Midbrain (tissue), 1 donor: ENCODE measurements around the gene CYP21A2.
"Not testable (repeated sequence)": the region's sequence is repeated elsewhere in the genome, so short reads cannot be mapped to it uniquely, and the experiment has no call there.

Experiments
- DNase-seq: peaks from one replicate; lab custom pipeline; 2025; lab: John Stamatoyannopoulos, UW

CYP21A2 gene

GRCh38 chr6:32035283-32036013, 2.8 kb upstream of the CYP21A2 start:
- DNase-seq, result not testable (repeated sequence)

DNA sequence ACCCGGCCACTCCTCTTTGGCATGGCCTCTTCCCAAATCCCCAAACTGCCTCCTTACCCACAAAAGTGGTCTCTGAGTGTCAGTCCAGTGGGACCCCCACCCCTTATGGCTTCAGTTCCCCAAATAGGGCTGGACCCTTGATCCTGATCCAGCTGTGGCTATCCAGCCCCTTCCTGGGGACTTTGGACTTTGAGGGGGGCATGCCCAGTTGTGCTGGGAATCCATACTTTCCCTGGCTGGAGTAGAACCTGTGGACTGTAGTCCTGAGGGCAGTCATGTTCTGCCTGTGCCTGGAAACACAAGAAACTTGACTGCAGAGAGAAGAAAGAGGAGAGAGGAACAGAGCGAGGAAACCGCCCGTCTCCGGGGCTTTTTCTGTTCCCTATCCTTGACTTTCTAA, 1.1 kb upstream of the CYP21A2 start:
- DNase-seq, result not testable (repeated sequence)

DNA sequence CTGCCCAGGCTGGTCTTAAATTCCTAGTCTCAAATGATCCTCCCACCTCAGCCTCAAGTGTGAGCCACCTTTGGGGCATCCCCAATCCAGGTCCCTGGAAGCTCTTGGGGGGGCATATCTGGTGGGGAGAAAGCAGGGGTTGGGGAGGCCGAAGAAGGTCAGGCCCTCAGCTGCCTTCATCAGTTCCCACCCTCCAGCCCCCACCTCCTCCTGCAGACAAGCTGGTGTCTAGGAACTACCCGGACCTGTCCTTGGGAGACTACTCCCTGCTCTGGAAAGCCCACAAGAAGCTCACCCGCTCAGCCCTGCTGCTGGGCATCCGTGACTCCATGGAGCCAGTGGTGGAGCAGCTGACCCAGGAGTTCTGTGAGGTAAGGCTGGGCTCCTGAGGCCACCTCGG, 663 bp downstream of the CYP21A2 start:
- DNase-seq, result not testable (repeated sequence)

- not testable (repeated sequence) for DNase-seq
Measured at GRCh38 chr6:32039321-32040274, 1.4 kb downstream of the CYP21A2 start.

GRCh38 chr6:32040299-32041049, 2.3 kb downstream of the CYP21A2 start:
- DNase-seq, result not testable (repeated sequence)

- not testable (repeated sequence) for DNase-seq
Measured at GRCh38 chr6:32041050-32041321, 2.8 kb downstream of the CYP21A2 start.

DNA sequence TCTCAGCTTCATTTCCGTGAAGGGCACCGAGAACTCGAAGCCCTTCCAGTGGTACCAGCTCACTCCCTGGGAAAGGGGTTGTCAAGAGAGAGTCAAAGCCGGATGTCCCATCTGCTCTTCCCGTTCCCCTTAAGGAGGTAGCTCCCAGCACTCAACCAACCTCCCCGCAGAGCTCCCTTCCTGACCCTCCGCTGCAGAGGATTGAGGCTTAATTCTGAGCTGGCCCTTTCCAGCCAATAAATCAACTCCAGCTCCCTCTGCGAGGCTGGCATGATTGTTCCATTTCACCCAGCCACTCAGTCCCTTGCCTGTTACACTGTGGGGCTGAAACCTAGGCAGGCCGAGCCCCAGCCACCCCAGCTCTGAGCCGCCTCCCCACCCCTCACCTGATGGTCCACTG, 3.2 kb downstream of the CYP21A2 start:
- not testable (repeated sequence) for DNase-seq

DNA sequence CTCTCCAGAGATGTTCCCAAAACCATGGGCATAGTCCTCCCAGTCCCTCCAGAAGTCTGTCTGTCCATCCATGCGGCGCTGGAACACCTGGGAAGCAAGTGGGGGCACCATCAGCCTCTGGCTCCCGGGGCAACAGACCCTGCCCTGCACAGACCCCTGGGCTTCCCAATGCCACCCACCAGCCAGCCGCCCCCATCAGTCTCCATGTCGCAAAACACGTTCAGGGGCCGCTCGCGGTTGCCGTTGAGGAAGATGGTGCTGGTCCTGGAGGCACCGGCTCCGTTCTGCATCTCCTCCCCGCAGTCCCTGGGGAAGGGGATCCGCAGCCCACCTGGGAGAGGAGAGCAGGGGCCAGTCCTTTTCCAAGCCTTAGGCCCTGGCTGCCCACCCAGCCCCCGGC, 4.1 kb downstream of the CYP21A2 start:
- not testable (repeated sequence) for DNase-seq

GRCh38 chr6:32043589-32044380, 5.6 kb downstream of the CYP21A2 start:
- DNase-seq, result not testable (repeated sequence)

- not testable (repeated sequence) for DNase-seq
Measured at GRCh38 chr6:32044916-32045315, 6.7 kb downstream of the CYP21A2 start.

DNA sequence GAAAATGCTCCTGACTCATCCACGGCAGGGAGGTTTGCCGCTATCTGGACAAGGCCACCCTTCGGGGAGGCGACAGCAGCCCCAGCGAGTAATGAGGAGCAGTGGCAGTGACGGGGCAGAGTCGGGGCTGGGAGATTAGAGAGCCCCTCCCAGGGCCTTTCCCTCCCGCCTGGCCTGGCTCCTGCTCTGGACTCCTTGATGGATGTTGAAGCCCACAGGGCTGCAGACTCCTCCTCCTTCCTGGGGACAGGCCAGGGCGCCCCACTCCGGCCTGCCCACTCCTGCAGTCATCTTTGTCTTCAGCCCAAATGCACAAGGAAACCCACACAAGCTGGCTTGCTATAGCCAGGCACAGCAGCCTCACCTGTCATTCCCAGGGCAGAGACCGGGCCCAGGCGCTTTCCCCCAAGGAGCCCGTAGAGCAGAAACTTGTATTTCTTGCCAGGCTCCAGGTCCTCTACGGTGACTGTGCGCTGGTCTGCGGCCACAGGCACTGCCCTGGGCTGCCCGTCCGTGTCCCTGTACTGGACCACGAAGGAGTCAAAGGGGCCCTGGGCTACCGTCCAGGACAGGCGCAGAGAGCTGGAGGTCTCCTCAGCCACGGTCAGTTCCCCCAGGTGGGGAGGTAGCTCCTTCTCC, 7.7 kb downstream of the CYP21A2 start:
- no peak for DNase-seq

- peak; percentile 8 for DNase-seq
Measured at GRCh38 chr6:32046450-32047083, 8.4 kb downstream of the CYP21A2 start.

- no peak for DNase-seq
Measured at GRCh38 chr6:32047084-32047478, 8.9 kb downstream of the CYP21A2 start.

- DNase-seq, result no peak
Measured at GRCh38 chr6:32047539-32047854, 9.3 kb downstream of the CYP21A2 start.

DNA sequence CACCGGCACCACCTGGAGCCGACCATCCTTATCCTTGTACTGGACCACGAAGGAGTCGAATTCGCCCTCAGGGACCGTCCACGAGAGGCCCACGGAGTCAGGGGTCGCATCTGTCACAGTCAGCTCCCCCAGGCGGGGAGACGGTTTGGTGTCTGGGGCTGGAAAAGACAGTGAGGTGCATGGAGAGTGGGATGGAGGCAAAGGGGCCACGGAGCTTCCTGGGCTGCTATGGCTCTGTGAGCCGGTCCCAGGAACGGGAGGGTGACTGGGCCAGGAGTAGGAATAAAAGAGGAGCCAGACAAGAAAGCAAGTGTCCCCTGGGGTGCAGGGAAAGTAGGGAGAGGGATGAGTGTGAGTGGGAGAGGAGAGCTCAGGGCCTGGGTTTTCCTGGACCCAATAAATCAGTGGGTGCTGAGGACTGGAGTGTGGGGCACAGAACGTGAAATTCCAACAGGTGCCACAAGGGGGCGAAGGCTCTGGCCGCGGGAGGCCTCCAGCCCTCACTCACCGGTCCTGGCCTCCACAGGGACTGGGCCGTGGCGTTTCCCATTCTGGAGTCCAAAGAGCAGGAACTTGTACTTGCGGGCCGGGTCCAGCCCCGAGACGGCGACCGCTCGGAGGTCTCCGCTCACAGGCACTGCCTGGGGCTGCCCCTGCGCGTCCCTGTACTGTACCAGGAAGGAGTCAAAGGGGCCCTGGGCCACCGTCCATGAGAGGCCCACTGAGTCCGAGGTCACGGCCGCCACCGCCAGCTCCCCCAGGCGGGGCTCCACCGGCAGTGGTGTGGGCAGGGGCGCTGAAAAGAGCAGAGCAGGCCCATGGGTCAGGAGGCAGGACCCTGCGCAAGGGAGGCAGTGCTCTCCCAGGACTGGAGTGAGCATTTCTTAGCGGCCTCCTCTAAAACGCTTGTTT, 9.9 kb downstream of the CYP21A2 start:
- peak; percentile 52 for DNase-seq

DNA sequence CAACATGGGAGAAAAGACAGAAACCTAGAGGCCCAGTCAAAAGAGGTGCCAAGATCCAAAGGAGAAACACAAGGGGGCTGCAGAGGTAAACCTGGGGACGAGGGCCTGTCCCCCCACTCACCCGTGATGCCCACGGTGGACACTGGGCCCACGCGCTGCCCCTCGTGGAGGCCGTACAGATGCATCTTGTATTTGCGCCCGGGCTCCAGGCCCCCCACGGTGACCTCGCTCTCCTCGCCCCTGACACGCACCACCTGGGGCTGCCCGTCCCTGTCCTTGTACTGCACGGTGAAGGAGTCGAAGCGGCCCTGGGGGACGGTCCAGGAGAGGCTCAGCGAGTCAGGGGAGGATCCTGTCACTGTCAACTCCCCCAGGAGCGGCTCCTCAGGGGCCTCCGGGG, 10.9 kb downstream of the CYP21A2 start:
- DNase-seq, result not testable (repeated sequence)

DNA sequence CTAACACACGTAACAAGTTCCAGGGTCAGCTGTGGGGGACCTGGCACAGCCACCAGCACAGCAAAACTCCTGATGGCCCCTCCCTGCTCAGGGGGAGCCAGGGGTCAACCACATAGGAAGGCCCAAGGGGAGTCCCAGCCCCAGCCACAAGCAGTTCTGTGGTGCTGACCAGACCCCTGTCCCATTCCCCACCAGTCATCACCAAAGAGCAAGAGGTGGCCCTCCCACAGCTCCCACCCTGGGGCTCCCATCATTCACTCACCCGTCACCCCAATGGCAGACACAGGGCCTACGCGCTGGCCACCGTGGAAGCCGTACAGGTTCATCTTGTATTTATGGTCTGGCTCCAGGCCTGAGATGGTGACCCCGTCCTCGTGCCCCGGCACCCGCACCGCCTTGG, 11.5 kb downstream of the CYP21A2 start:
- not testable (repeated sequence) for DNase-seq

GRCh38 chr6:32050562-32050961, 12.3 kb downstream of the CYP21A2 start:
- DNase-seq, result no peak

- not testable (repeated sequence) for DNase-seq
Measured at GRCh38 chr6:32052626-32053025, 14.4 kb downstream of the CYP21A2 start.

DNA sequence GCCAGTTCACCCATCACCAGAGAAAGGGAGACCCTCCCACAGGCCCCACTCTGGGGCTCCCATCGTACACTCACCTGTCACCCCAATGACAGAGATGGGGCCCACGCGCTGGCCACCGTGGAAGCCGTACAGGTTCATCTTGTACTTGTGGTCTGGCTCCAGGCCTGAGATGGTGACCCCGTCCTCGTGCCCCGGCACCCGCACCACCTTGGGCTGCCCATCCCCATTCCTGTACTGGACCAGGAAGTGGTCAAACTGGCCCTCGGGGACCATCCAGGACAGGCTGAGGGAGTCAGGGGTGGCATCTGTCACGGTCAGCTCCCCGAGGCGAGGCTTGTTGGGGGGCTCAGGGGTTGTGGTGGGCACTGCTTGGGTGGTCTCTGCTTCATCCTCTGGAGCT, 15.1 kb downstream of the CYP21A2 start:
- not testable (repeated sequence) for DNase-seq
